Activated B cell treated with CpG ODN at 0.5 μM for 24 hours (primary cell): ENCODE measurements around the gene SLC25A4. TPM values are rescaled to one million over a fixed set of nuclear protein-coding genes. Genes with fewer than 3 reads are reported as not detected.

Experiments used
- ATAC-seq: fragments of 200-7000 bp; cut with Tn5 transposase; one replicate; pipeline ENCODE4 v1.10.0; 2021; ENCODE audit warnings: low read depth, mild to moderate bottlenecking, moderate library complexity
- CTCF ChIA-PET: fragments of 350-600 bp; sonication (Branson Sonifier 250); formaldehyde crosslinking; loops from one replicate; lab custom pipeline; 2021; ENCODE audit warnings: antibody characterized with exemption; lab: Charles Lee
- POLR2A ChIA-PET: fragments of 350-600 bp; sonication (Branson Sonifier 250); formaldehyde crosslinking; loops from one replicate; lab custom pipeline; 2021; ENCODE audit warnings: antibody characterized with exemption; lab: Charles Lee
- DNase-seq: peaks from one replicate; pipeline ENCODE4 v3.0.0; 2022
- H3K27ac Mint-ChIP-seq: one replicate; pipeline ENCODE4 v1.8.0; 2020; ENCODE audit warnings: mixed read lengths
- H3K27me3 Mint-ChIP-seq: one replicate; pipeline ENCODE4 v1.8.0; 2021; ENCODE audit warnings: mixed read lengths
- H3K36me3 Mint-ChIP-seq: one replicate; pipeline ENCODE4 v1.8.0; 2021; ENCODE audit warnings: low read depth, mixed read lengths
- H3K4me1 Mint-ChIP-seq: one replicate; pipeline ENCODE4 v1.8.0; 2021; ENCODE audit warnings: mixed read lengths
- H3K4me3 Mint-ChIP-seq: one replicate; pipeline ENCODE4 v1.8.0; 2020; ENCODE audit warnings: mild to moderate bottlenecking, mixed read lengths
- H3K9me3 Mint-ChIP-seq: one replicate; pipeline ENCODE4 v1.8.0; 2020; ENCODE audit warnings: mixed read lengths
- CTCF ChIP-seq: fragments of 200-600 bp; IDR thresholded peaks from one replicate; pipeline ENCODE4 v1.8.0; 2022; ENCODE audit warnings: antibody characterized with exemption, mild to moderate bottlenecking
- intact Hi-C: fragments of 100-400 bp; cut with micrococcal nuclease; formaldehyde crosslinking; loops from one replicate; pipeline ENCODE4 v1.15.1; 2024
- total RNA-seq: library from RNA; stranded (reverse); gene quantifications from 2 replicates; pipeline ENCODE4 v1.2.3, GENCODE V29; 2022

The SLC25A4 gene
- total RNA-seq, 1 donor from 2014 or later, result 8.9 TPM

GRCh38 chr4:185127021-185127925 lies 15.8 kb upstream of the SLC25A4 start:
- H3K4me1 Mint-ChIP-seq, result peaks cover 18% of the 10 kb centered on the region
- no peak overlapping the region for H3K27ac Mint-ChIP-seq
- DNase-seq (peak; percentile 28), ATAC-seq (peak; percentile 41)
- peaks cover 22% of the 10 kb centered on the region for H3K27me3 Mint-ChIP-seq
- ChIA-PET POLR2A (no interaction called here), CTCF (interaction anchor here (1.5 kb wide), 1 partner anchor 92 kb away, joined by 3 read pairs; no protein-coding TSS in a partner anchor)
- no peaks in the 10 kb centered on the region for H3K36me3 Mint-ChIP-seq
- no peak for TF ChIP-seq CTCF
- no peaks in the 10 kb centered on the region for H3K9me3 Mint-ChIP-seq
- intact Hi-C loops, result no loop called here
- peak overlapping the region; percentile 78 for H3K4me3 Mint-ChIP-seq

- Mint-ChIP-seq H3K4me1 (peaks cover 9% of the 10 kb centered on the region), H3K4me3 (peak overlapping the region; percentile 80), H3K27me3 (peaks cover 18% of the 10 kb centered on the region), H3K9me3 (no peaks in the 10 kb centered on the region), H3K36me3 (no peaks in the 10 kb centered on the region), H3K27ac (no peak overlapping the region)
- no peak for TF ChIP-seq CTCF
- DNase-seq (peak; percentile 42), ATAC-seq (peak; percentile 72)
- CTCF ChIA-PET, result interaction anchor here (1.0 to 1.5 kb wide), 2 partner anchors 86 to 93 kb away, joined by 3 to 5 read pairs; no protein-coding TSS in a partner anchor
- POLR2A ChIA-PET, result interaction anchor here (0.5 kb wide), 1 partner anchor 185 kb away, joined by 6 read pairs; no protein-coding TSS in a partner anchor
- intact Hi-C loops, result no loop called here
These were observed 14.6 kb upstream of the SLC25A4 start for GRCh38 chr4:185128272-185129119.

GRCh38 chr4:185134307-185134869 lies 8.7 kb upstream of the SLC25A4 start:
- ChIA-PET POLR2A (interaction anchor here (1.6 kb wide), 1 partner anchor 9 kb away, joined by 13 read pairs; the partner anchor contains the start of gene SLC25A4), CTCF (interaction anchor here (0.6 to 2.2 kb wide), 24 partner anchors 9 to 1294 kb away, joined by 3 to 24 read pairs (median 4); partner anchors contain the start of genes CENPU and SLC25A4)
- ATAC-seq (peak; percentile 56), DNase-seq (no peak)
- intact Hi-C loops, result loop anchor here (1.0 to 10.0 kb wide), 7 partner anchors 95 to 1294 kb away; partner anchors contain the start of genes CASP3 and PRIMPOL
- Mint-ChIP-seq H3K4me1 (no peaks in the 10 kb centered on the region), H3K27me3 (peaks cover 9% of the 10 kb centered on the region), H3K9me3 (no peaks in the 10 kb centered on the region), H3K4me3 (no peak overlapping the region), H3K36me3 (no peaks in the 10 kb centered on the region), H3K27ac (no peak overlapping the region)
- TF ChIP-seq CTCF, result no peak

- ChIA-PET POLR2A (no interaction called here), CTCF (interaction anchor here (1.9 kb wide), 1 partner anchor 98 kb away, joined by 7 read pairs; no protein-coding TSS in a partner anchor)
- intact Hi-C loops, result loop anchor here (10.0 kb wide), 1 partner anchor 873 kb away; no protein-coding TSS in a partner anchor
- TF ChIP-seq CTCF, result no peak
- Mint-ChIP-seq H3K36me3 (no peaks in the 10 kb centered on the region), H3K4me1 (peaks cover 2% of the 10 kb centered on the region), H3K9me3 (no peaks in the 10 kb centered on the region), H3K27me3 (peaks cover 5% of the 10 kb centered on the region), H3K4me3 (no peak overlapping the region), H3K27ac (no peak overlapping the region)
- ATAC-seq (no peak), DNase-seq (no peak)
These were observed 5.7 kb upstream of the SLC25A4 start for GRCh38 chr4:185137233-185137925.
